PC-3 (cell line): ENCODE measurements around the gene PKMYT1.

Experiments used
- EZH2 ChIP-seq: fragments of 300-600 bp; sonication (generic); IDR thresholded peaks from one replicate; pipeline ENCODE4 v1.6.1; 2017; ENCODE audit warnings: antibody characterized with exemption, mild to moderate bottlenecking, low read length; ENCODE audit not compliant: unreplicated experiment
- TF ChIP-seq, protein P1 (sequence below): fragments of 300-600 bp; sonication (generic); conservative IDR thresholded peaks from 2 replicates; pipeline ENCODE4 v1.5.1; 2017; ENCODE audit warnings: antibody characterized with exemption, low read depth, mild to moderate bottlenecking, low read length

DNA sequence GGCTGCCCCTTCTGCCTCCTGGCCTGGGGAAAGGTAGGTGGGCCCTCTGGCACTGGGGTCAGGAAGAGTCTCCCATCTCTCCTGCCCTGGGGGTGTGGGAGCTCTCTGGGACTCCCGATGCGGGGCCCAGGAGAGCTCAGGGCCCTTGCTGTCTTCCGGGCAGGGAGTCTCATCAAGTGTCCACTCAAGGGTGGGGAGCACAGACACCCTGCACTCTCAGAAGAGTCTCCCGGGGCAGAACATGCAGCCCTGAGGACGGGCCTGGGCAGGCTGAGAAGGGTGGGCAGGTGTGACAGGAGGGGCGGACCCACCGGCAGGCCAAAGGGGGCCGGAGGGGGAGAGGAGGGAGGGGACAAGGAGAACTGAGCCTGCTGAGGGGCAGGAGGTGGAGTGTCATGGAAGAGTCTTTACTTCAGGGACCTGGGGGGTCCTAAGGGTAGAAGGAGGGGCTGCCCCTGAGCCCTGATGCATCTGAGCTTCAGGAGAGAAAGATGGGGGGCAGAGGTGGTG, 8.4 kb upstream of the PKMYT1 start:
- TF ChIP-seq, protein P1, sequence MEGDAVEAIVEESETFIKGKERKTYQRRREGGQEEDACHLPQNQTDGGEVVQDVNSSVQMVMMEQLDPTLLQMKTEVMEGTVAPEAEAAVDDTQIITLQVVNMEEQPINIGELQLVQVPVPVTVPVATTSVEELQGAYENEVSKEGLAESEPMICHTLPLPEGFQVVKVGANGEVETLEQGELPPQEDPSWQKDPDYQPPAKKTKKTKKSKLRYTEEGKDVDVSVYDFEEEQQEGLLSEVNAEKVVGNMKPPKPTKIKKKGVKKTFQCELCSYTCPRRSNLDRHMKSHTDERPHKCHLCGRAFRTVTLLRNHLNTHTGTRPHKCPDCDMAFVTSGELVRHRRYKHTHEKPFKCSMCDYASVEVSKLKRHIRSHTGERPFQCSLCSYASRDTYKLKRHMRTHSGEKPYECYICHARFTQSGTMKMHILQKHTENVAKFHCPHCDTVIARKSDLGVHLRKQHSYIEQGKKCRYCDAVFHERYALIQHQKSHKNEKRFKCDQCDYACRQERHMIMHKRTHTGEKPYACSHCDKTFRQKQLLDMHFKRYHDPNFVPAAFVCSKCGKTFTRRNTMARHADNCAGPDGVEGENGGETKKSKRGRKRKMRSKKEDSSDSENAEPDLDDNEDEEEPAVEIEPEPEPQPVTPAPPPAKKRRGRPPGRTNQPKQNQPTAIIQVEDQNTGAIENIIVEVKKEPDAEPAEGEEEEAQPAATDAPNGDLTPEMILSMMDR, result no peak
- TF ChIP-seq EZH2, result no peak
